DMS153 treated with DMSO at 0.1 percent for 48 hours (cell line): Measurements from ENCODE around the gene KIF3A.

ENCODE experiments used
- DNase-seq: peaks from one replicate; lab custom pipeline; 2025; ENCODE audit not compliant: unreplicated experiment; lab: John Stamatoyannopoulos, UW

KIF3A gene

DNA sequence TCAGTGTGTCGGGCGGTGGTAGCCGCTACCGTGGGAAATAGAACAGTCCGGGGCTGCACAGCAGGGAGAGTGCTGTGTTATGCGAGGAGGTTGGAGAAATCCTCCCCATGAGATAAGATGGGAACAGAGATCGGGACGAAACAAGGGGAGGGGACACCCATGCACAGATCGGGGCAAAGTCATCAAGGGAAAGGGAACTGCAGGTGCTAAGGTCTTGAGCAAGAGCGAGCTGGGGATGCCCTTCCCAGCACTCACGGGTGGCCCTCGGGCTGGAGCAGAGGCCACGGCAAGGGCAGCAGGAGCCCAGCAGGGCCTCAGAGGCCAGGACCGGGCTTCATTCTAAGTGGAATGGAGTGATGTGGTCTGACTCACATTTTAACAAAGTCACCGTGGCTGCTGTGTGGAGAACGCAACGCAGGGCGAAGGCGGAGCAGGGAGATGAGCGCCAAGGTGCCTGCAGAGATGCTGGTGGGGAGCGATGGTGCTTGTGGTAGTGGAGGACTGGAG is 71.7 kb downstream of the KIF3A start:
- no peak for DNase-seq

DNA sequence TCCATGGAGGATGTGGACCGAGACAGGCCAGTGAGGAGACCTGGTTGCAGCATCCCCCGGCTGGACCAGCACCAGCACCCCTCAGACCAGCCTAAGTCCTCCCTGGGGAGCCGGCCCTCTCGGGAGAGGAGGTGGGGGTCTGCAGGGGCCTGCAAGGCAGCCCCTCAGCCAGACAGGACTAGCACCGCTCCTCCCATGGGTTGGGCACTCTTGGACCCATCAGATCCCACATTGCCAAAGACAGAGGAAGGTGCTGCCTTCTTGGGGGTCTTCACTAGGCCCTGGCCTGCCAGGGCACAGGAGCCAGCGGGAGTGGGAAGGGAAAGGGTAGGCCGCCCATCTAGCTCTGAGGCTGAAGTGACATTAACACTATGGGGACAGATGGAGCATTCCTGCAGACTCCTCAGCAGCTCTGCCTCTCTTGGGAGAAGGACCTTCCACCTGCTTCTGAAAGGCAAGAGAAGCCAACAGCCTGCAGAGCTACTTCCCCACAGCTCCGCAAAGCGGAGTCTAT is 72.6 kb downstream of the KIF3A start:
- no peak for DNase-seq

DNA sequence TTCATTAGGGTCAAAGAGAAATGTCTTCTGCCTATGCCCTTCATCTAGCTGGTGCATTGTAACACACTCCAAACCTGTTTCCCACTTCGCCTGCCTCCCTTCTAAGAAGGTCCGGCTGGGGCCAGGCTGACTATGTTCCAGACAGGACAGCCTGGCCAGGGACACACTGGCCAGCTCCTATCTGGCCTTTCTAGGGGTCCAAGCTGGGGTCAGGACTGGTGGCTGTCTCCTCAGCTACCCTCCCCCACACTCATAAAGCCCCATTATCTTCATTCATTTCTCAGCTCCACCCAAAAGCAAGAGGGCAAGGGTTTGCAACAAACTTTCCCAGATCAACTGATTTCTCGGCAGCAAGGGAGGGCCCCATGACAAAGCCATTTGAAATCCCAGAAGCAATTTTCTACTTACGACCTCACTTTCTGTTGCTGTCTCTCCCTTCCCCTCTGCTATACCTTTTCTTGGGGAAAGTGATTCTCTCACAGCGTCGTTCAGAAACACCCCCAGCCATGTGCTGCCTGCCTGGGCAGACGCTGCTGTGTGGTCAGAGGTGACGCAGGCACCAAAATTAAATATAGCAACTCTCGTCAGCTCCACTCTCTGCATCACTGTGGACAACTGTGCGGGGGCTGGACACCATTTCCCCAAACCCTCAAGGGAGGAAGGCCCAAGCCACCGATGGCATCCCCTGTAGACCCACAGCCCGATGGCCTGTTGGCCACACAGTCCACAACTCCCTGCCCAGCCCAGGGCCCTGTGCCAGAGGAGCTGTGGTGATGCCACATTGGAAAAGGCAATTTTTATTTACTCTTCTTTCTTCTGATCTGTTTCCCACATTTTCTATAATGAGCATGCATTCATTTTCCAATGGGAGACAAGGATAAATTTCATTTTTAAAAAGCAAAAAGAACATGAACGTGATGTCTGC is 73.3 kb downstream of the KIF3A start:
- DNase-seq, result no peak

DNA sequence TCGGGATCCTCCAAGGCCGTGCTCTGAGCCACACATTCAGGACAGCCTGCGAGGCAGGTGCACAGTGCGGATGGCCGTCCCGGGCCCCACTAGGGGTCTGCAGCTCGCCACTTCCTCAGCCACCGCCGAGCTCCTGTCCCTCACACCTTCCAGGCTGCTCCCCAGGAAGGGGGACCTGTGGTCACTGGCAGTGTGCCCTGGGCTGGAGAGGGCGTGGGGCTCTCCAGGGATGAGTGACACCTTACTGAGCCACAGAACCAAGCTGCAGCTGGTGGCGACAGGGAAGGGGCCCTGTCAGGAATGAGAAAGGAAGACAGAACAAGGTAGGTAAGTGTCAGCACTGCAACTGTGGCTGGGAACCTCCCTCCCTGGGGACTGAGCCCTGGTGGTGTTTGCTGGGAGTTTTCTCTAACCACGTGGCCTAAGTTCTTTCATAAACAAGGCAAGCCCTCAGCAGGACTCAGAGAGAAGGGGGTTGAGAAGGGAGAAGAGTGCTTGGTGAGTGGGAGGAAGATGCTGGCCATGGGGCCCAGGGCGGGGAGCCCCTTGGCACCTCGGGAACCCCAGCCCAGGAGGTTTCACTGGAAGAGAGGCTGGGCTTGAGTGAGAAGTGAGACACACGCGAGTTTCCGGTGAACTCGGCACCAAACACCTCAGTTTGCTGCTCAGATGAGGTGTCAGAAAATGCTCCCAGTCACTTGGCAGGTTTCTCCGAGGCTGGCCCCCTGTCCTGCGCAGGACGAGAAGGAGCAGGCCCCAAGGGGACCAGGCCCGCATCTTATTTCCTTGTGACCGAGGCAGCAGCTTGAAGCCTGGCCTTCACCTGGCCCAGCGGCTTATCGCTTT is 74.2 kb downstream of the KIF3A start:
- DNase-seq, result no peak

DNA sequence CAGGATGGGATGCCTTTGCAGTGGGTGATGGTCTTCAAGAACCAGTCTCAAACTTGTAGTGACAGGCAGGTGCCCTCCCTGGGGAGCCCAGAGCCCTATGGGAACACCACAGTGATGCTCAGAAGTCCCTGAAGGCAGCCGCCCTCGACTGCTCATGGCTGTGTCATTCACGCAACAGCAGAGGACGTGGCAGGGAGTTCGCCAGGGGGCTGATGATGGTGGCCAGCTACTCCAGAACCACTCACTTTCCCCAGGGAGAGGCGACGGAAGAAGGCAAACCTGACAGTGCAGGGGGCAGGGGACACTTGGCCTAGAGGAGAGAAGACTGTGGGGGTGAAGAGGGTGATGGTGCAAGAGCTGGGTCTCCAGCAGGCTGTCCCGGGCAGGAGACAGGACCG is 75.3 kb downstream of the KIF3A start:
- no peak for DNase-seq

DNA sequence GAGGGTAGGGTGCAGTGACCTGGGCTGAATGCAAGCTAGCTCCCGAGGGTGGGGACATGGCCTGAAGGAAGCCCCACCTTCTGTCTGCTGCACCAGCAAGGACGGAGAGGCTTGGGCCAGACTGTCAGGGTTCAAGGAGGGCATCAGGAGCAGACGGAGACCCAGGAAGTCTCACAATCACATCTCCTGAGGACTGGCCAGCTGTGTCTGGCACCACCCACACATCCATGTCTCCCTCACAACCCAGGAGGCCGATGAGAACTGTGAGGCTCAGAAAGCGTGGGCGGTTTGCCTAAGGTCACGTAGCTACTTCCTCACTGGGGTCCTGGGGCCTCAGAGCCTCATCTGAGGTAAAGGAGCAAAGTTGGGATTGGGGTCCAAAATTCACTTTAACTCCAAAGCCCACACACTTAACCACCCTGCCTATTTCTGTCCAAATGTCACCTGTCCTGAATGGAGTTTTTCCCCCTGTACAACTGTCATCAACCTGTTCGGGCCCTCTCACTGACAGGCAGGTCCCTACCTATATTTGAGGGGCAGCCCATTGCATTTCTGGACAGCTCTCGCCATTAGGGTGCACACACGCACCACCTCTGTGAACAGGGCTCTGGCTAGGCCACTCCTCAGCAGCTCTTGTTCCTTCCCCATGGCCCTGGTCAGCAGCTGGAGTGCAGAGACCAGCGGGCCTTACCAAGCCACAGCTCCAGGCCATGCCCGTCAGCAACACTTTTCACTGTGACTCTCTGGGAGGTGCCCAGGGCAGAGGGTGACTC is 75.9 kb downstream of the KIF3A start:
- no peak for DNase-seq

DNA sequence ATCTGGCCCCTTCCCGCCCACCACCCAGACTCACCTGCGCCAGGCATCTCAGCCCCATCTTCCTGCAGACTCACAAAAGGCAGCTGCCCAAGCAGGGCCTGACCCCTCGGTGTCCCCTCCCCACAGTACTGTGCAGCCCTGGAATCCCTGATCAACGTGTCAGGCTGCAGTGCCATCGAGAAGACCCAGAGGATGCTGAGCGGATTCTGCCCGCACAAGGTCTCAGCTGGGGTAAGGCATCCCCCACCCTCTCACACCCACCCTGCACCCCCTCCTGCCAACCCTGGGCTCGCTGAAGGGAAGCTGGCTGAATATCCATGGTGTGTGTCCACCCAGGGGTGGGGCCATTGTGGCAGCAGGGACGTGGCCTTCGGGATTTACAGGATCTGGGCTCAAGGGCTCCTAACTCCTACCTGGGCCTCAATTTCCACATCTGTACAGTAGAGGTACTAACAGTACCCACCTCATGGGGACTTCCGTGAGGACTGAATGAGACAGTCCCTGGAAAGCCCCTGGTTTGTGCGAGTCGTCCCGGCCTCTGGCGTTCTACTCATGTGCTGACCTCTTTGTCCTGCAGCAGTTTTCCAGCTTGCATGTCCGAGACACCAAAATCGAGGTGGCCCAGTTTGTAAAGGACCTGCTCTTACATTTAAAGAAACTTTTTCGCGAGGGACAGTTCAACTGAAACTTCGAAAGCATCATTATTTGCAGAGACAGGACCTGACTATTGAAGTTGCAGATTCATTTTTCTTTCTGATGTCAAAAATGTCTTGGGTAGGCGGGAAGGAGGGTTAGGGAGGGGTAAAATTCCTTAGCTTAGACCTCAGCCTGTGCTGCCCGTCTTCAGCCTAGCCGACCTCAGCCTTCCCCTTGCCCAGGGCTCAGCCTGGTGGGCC is 77.5 kb downstream of the KIF3A start:
- no peak for DNase-seq

DNA sequence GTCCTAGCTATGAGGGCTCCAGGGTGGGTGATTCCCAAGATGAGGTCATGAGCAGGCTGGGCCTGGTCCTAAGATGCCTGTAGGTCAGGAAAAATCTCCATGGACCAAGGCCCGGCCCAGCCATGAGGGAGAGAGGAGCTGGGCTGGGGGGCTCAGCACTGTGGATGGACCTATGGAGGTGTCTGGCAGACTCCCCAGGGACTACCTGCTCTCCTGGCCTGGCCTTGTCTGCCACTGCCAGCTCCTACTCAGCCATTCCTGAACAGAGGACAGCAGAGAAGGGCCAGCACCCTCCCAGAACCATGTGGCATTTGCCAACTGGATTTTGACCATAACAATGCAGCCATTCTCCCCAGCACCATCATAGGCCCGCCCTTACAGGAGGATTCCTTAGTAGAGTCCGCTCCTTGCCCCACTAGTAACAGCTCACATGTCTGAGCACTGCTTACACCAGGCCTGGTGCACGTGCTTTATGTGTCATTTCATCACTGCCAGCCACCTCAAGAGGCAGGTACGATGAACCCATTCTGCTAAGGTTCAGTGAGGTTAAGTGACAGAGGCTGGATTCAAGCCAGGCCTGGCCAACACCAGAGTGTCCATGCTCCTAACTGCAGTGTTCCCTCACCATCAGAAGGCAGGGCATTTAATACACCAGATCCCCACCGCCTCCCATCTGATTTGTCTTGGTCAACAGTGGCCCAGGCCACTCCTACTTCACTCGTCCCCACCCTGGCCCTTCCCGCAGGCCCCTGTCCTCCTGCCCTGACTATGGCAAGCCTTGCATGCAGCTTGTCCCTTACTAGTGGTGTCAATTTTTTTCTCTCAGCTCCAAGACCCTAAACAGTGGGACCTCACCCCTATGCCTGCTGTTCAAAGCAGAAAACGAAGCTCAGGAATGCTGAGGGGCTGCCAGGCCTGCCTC is 78.7 kb downstream of the KIF3A start:
- DNase-seq, result no peak

DNA sequence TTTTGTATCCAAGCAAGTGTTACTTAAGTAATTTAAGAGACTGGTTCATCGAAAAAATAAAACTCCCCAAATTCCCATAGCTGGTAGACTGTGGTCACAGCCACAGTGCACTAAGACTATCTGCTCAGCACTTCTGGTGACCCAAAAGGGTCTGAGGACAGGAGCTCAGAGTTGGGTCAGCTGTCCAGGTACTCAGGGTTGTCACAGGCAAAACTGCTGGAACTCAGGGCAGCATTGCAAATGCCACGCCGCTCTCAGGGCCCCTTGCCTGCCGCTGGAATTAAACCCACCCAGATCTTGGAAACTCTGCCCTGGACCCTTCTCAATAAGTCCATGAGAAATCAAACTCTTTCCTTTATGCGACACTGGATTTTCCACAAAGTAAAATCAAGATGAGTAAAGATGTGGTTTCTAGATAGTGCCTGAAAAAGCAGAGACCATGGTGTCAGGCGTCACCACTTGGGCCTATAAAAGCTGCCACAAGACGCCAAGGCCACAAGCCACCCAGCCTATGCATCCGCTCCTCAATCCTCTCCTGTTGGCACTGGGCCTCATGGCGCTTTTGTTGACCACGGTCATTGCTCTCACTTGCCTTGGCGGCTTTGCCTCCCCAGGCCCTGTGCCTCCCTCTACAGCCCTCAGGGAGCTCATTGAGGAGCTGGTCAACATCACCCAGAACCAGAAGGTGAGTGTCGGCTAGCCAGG is 79.5 kb downstream of the KIF3A start, which contains the start of gene IL13:
IL13 (plus strand) TSS at position 498 of the 705 bp plus-strand sequence; CDS start at position 512, 14 bp downstream.
- DNase-seq, result no peak

DNA sequence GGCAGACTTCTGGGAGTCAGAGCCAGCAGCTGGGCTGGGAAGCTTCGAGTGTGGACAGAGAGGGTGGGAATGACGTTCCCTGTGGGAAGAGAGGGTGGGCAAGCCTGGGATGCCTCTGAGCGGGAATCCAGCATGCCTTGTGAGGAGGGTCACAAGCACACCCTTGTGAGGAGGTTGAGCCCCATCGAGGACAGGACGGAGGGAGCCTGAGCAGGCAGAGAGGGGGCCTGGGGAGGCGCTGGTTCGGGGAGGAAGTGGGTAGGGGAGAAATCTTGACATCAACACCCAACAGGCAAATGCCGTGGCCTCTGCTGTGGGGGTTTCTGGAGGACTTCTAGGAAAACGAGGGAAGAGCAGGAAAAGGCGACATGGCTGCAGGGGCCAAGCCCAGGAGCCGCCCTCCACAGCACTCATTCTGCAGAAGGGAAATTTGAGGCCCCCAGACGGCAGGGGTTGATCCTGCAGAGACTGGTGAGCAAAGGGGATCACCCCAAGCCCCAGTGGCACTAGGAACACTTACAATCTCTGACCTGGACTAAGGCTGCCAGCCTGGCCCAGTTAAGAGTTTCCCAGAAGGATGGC is 80.5 kb downstream of the KIF3A start:
- no peak for DNase-seq

DNA sequence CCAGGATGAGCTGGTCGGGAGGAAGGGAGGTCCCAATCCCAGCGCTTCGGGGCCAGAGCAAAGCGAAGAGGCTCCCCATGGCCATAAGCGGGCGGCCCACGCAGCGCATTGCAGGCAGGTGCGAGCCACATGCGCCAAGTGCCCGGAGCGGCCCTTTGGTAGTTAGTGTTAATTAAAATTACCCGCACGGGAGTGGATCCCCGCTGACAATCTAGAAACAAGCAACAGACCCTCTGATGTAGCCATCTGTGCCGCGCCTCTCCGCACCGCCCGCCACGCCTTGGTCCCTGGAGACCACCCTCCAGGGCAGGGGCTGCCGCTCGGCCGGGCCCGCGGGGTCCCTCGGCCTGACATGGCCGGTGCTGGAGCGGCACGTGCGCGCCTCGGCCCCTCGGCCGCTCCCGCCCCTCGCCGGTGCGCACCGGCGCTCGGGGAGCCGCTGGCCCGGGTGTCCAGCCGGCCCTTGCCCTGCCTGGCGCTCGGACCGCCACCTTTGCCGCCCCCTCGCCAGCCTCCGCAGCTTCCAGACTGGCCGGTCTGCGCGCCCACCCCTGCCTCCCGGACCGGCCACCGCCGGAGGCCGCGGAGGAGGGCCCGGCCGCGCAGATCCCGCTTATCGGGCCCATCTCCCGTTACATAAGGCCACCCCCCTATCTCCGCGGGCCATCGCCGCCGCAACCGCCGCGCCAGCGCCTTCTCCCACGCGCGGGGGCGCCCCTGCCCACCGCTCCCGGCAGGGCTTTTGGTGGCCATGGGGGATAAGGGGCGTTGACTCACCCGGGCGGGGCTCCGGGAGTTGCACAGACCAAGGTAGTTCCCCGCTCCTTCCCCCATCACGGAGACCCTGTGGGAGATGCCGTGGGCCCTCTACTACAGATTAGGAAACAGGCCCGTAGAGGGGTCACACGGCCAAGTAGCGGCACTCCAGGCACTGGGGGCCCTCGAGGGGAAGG is 81.2 kb downstream of the KIF3A start:
- DNase-seq, result no peak

DNA sequence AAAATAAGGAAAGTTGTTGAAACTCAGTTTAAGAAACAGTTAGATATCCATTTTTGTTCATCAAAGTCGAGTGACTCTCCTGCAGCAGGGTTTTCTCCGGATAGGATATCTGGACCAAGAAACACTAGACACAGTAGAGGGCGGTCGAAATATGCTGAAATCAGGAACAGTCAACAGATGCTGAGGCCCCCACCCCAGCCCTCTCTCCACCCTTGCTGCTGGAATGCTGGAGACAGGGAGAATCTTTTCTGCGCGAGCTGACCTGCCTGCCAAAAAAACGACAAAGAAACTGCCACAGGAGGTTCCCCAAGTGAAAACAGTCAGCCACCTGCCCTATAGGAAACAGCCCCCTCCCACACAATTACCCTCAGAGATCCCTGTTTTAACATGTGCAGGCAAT is 83.6 kb downstream of the KIF3A start:
- DNase-seq, result no peak

DNA sequence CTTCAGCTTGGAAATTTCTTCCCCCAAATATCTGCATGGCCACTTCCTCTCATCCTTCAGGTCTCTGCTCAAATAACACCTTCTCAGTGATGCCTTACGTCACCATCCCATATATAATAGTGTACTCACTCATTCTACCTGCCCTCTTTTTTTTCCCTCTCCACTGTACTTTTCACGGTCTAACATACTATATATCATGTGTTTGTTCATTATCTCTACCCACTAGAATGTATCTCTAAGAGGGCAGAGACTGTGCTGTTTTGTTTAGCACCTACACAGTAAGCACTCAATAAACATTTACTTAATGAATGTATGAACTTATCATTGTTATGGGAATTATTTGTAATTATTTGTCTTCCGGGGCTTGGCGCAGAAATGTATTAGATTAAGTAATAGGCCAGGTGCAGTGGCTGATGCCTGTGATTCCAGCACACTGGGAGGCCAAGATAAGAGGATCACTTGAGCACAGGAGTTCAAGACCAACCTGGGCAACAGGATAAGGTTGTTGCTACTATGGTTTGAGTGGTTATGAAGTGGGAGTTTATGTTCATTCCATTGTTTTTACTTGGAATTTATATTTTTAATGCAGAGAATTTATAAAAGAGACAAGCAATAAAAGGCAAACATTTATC is 85.4 kb downstream of the KIF3A start:
- no peak for DNase-seq

DNA sequence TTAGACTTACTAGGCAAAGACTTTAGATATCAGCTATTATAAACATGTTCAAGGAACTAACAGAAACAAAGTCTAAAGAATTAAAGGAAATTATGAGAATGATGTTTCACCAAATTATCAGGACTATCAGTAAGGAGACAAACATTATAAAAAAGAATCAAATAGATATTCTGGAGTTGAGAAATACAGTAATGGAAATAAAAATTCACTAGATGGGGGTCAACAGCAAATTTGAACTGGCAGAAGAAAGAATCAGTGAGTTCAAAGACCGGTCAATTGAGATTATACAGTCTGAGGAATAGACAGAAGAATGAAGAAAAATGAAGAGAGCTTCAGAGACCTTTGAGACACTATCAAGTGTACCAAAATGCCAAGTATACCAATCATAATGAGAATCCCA is 89.0 kb downstream of the KIF3A start:
- DNase-seq, result no peak

DNA sequence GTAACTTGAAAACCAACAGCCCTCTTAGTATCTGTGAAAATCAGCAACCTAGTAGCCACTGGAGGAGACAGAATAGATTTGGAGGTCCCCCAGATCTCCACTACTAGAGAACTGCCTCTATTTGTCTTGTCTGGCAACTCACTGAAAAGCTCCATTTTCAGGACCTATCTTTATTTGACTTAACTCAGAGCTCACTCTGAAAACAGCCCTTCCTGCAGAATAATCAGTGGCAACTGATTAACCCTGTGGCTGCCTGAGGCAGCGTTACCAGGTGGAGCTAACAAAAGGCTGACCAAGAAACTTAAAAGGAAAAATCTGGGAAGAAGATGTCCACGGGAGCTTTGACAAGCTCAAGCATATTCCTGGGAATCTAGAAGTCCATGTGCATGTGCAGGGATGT is 89.9 kb downstream of the KIF3A start:
- no peak for DNase-seq

DNA sequence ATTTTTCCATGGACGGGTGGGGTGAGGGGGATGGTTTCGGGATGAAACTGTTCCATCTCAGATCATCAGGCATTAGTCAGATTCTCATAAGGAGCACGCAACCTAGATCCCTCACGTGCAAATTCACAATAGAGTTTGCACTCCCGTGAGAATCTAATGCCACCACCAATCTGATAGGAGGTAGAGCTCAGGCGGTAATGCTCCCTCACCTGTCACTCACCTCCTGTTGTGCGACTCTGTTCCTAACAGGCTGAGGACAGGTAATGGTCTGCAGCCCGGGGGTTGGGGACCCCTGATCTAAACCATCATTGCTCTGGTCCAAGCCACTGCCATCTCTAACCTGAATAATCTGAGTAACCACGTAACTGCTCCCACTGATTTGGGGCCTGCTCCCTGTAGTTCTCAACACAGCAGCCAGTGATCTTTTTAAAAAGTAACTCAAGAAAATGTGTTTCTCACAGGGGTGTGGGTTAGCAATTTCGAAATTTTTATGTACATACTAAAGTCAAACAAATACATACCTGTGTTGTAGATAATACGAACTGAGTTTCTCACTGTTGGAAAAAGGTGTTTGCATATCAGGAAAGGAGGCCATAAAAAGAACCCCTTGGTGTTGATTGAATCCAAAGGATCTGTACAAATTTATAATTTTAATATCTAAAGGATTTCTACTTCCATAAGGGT is 90.6 kb downstream of the KIF3A start:
- DNase-seq, result no peak
